ENCODE data around the gene GATA6.
"Not testable (repeated sequence)": the region's sequence is repeated elsewhere in the genome, so short reads cannot be mapped to it uniquely, and the experiment has no call there.

The GATA6 gene

GRCh38 chr18:22176420-22177326 lies 7.3 kb downstream of the GATA6 start:
- H3K27me3 Mint-ChIP-seq: peaks cover 52% of the 10 kb centered on the region
- H3K9me3 Mint-ChIP-seq: no peaks in the 10 kb centered on the region
- no peak overlapping the region for H3K4me3 Mint-ChIP-seq
- peaks cover 11% of the 10 kb centered on the region for H3K36me3 Mint-ChIP-seq (ENCODE audit: insufficient read depth)
- DNase-seq (ENCODE audit: low spot score in 2 of 2) (no peak), ATAC-seq (replicated peaks; ENCODE audit: extremely low read depth, poor library complexity, severe bottlenecking) (no peak)
- H3K27ac Mint-ChIP-seq (ENCODE audit: low read depth): no peak overlapping the region
- peaks cover 5% of the 10 kb centered on the region for H3K4me1 Mint-ChIP-seq

DNA sequence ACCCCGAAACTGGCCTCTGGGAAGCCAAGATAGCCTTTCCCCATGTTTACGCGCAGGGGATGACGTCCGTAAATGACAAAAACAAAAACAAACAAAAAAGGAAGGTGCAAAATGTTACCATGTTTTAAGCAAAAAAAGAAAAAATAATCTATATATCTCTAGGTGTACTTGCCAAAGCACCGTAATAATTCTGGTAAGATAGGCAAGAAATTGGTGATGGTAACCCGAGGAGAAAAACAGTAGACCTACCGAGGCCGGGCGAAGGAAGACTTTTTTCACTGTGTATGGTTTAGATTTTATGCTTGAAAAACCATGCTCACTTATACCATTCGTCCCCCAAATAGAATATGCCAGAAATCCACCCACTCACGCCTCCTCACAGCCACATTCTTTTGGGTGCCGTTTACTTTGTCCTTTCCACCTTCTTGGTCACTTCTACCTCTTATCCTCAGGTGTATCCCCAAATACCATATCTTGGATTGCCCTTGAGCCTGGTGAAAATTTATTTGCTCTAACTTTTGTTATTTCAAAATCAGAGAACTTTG lies 8.0 kb downstream of the GATA6 start:
- no peak for ATAC-seq (replicated peaks; ENCODE audit: extremely low read depth, poor library complexity, severe bottlenecking)
- Mint-ChIP-seq H3K27ac (ENCODE audit: low read depth) (no peak overlapping the region), H3K27me3 (peaks cover 50% of the 10 kb centered on the region), H3K4me1 (peaks cover 5% of the 10 kb centered on the region), H3K4me3 (no peak overlapping the region), H3K36me3 (ENCODE audit: insufficient read depth) (peaks cover 13% of the 10 kb centered on the region), H3K9me3 (no peaks in the 10 kb centered on the region)
- no peak for DNase-seq (ENCODE audit: low spot score in 2 of 2)

GRCh38 chr18:22179174-22179573 lies 9.8 kb downstream of the GATA6 start:
- ATAC-seq (replicated peaks; ENCODE audit: extremely low read depth, poor library complexity, severe bottlenecking) (no peak), DNase-seq (ENCODE audit: low spot score in 2 of 2) (no peak)
- H3K27ac Mint-ChIP-seq (ENCODE audit: low read depth): no peak overlapping the region
- peaks cover 8% of the 10 kb centered on the region for H3K36me3 Mint-ChIP-seq (ENCODE audit: insufficient read depth)
- H3K9me3 Mint-ChIP-seq: no peaks in the 10 kb centered on the region
- no peak overlapping the region for H3K4me3 Mint-ChIP-seq
- peaks cover 32% of the 10 kb centered on the region for H3K27me3 Mint-ChIP-seq
- peaks cover 5% of the 10 kb centered on the region for H3K4me1 Mint-ChIP-seq

- no peaks in the 10 kb centered on the region for H3K9me3 Mint-ChIP-seq
- H3K36me3 Mint-ChIP-seq (ENCODE audit: insufficient read depth): peaks cover 10% of the 10 kb centered on the region
- DNase-seq (ENCODE audit: low spot score in 2 of 2) (no peak), ATAC-seq (replicated peaks; ENCODE audit: extremely low read depth, poor library complexity, severe bottlenecking) (no peak)
- H3K27me3 Mint-ChIP-seq: peaks cover 27% of the 10 kb centered on the region
- H3K27ac Mint-ChIP-seq (ENCODE audit: low read depth): no peak overlapping the region
- H3K4me3 Mint-ChIP-seq: no peak overlapping the region
- peaks cover 5% of the 10 kb centered on the region for H3K4me1 Mint-ChIP-seq
Observed at GRCh38 chr18:22179631-22180030, 10.2 kb downstream of the GATA6 start.

GRCh38 chr18:22180722-22181121 lies 11.3 kb downstream of the GATA6 start:
- DNase-seq (ENCODE audit: low spot score in 2 of 2): no peak
- Mint-ChIP-seq H3K4me1 (no peaks in the 10 kb centered on the region), H3K27me3 (peaks cover 18% of the 10 kb centered on the region), H3K27ac (ENCODE audit: low read depth) (no peak overlapping the region), H3K36me3 (ENCODE audit: insufficient read depth) (peaks cover 10% of the 10 kb centered on the region), H3K4me3 (no peak overlapping the region), H3K9me3 (no peaks in the 10 kb centered on the region)
- no peak for ATAC-seq (replicated peaks; ENCODE audit: extremely low read depth, poor library complexity, severe bottlenecking)

DNA sequence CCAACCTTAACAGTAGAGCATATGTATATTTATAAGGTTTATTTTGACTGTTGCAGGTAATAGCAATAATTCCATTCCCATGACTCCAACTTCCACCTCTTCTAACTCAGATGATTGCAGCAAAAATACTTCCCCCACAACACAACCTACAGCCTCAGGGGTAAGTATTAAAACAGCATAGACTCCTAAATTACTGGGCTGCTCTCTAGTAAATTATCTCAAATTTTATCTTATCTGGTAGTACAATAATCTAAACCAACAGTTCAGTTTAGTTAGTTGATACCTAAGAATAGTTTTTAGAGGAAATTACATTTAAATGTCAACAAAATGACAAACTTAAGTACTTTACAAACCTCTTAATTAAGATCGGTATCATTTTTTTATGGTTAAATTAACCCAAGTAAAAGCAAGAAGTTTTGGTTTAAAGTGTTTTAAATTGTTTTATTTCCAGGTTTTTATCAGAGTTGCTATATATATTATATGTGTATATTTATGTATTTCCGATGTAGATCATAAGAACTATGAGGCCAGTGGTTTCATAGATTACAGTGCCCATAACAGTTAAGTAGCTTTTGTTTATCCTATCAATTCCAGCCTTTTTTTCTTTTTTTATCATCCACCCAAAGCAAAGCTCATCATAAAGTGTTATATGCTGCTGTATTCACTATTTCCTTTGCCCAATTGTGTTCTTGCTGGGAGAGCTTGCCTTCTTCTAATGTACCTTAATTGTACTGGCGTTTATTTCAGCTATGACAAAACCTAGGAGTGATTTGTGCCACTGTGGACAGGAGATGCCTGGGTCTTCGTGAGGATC lies 13.7 kb downstream of the GATA6 start:
- peaks cover 7% of the 10 kb centered on the region for H3K36me3 Mint-ChIP-seq (ENCODE audit: insufficient read depth)
- ATAC-seq (replicated peaks; ENCODE audit: extremely low read depth, poor library complexity, severe bottlenecking) (no peak), DNase-seq (ENCODE audit: low spot score in 2 of 2) (no peak)
- no peaks in the 10 kb centered on the region for H3K9me3 Mint-ChIP-seq
- no peak overlapping the region for H3K27ac Mint-ChIP-seq (ENCODE audit: low read depth)
- no peaks in the 10 kb centered on the region for H3K27me3 Mint-ChIP-seq
- no peak overlapping the region for H3K4me3 Mint-ChIP-seq
- H3K4me1 Mint-ChIP-seq: no peaks in the 10 kb centered on the region

- H3K27ac Mint-ChIP-seq (ENCODE audit: low read depth): no peak overlapping the region
- no peak for DNase-seq (ENCODE audit: low spot score in 2 of 2)
Observed at GRCh38 chr18:22183698-22184170, 14.3 kb downstream of the GATA6 start.

DNA sequence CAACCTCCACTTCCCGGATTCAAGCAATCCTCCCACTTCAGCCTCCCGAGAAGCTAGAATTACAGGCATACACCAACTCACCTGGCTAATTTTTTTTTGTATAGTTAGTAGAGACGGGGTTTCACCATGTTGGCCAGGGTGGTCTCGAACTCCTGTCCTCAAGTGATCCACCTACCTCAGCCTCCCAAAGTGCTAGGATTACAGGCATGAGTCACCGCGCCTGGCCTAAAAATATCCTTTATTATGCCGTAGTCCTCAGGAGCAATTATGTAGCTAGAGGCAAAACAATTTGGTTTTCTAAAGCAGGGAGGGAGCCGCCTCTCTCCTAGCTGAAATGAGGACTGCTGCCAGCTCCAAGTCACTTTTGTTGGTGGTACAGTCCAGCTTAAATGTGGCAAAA lies 15.2 kb downstream of the GATA6 start:
- H3K9me3 Mint-ChIP-seq; H3K4me1 Mint-ChIP-seq; H3K4me3 Mint-ChIP-seq; DNase-seq (ENCODE audit: low spot score in 2 of 2); H3K27ac Mint-ChIP-seq (ENCODE audit: low read depth); H3K27me3 Mint-ChIP-seq; H3K36me3 Mint-ChIP-seq (ENCODE audit: insufficient read depth); ATAC-seq (replicated peaks; ENCODE audit: extremely low read depth, poor library complexity, severe bottlenecking): not testable (repeated sequence)

More at GRCh38 chr18:22183698-22184170, 14.3 kb downstream of the GATA6 start:
- Mint-ChIP-seq H3K27me3 (no peaks in the 10 kb centered on the region), H3K36me3 (ENCODE audit: insufficient read depth) (peaks cover 7% of the 10 kb centered on the region), H3K9me3 (no peaks in the 10 kb centered on the region), H3K4me3 (no peak overlapping the region), H3K4me1 (no peaks in the 10 kb centered on the region)
- no peak for ATAC-seq (replicated peaks; ENCODE audit: extremely low read depth, poor library complexity, severe bottlenecking)

DNA sequence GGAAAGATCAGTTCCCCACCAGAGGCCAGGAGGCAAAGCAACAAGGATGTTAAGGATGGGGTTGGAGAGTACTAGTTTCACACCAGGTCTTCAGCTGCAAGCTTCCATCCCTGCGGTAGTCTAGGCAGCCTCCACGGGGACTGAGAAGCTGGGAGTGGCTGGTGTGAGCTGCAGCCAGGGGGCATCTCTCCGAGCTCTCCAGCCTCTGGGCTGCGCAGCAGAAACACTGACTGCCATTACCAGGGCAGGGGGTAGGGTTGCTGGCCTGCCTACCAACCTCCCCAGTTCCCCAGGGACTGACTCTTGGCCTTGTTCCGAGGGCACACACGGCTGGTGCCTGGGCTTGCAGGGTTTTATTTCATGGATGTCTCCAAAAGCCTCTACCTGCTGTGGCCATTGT lies 15.9 kb downstream of the GATA6 start:
- peaks cover 7% of the 10 kb centered on the region for H3K36me3 Mint-ChIP-seq (ENCODE audit: insufficient read depth)
- H3K4me3 Mint-ChIP-seq: no peak overlapping the region
- H3K9me3 Mint-ChIP-seq: no peaks in the 10 kb centered on the region
- H3K27ac Mint-ChIP-seq (ENCODE audit: low read depth): no peak overlapping the region
- DNase-seq (ENCODE audit: low spot score in 2 of 2): no peak
- no peak for ATAC-seq (replicated peaks; ENCODE audit: extremely low read depth, poor library complexity, severe bottlenecking)
- no peaks in the 10 kb centered on the region for H3K4me1 Mint-ChIP-seq
- H3K27me3 Mint-ChIP-seq: no peaks in the 10 kb centered on the region

GRCh38 chr18:22185771-22186386 lies 16.5 kb downstream of the GATA6 start:
- Mint-ChIP-seq H3K9me3 (no peaks in the 10 kb centered on the region), H3K27me3 (no peaks in the 10 kb centered on the region), H3K27ac (ENCODE audit: low read depth) (no peak overlapping the region), H3K36me3 (ENCODE audit: insufficient read depth) (peaks cover 10% of the 10 kb centered on the region), H3K4me3 (no peak overlapping the region), H3K4me1 (peaks cover 5% of the 10 kb centered on the region)
- ATAC-seq (replicated peaks; ENCODE audit: extremely low read depth, poor library complexity, severe bottlenecking) (no peak), DNase-seq (ENCODE audit: low spot score in 2 of 2) (no peak)

DNA sequence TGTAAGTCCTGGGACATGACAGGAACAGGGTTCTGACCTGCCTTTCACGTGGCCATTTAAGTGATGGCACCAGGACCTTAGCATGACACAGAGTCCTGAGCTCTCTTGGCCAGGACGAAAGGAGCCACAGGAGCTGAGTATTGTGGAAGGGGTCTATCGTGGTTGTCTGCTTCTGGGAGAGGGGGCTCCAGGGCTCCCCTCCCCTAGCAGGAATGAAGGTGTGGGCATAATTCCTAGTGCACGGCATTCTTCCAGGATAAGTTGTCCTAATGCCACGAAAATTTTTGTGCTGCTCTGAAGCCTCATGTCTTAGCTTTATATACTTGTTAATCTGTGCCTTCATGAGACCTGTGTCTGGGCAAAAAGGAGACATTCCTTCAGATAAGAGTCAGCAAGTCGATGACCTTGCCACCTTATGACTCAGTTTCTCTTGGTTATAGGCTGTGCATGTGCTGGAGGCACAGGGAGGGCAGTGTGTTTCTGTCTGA lies 17.1 kb downstream of the GATA6 start:
- Mint-ChIP-seq H3K27ac (ENCODE audit: low read depth) (no peak overlapping the region), H3K36me3 (ENCODE audit: insufficient read depth) (peaks cover 8% of the 10 kb centered on the region), H3K4me3 (no peak overlapping the region), H3K4me1 (peaks cover 6% of the 10 kb centered on the region), H3K9me3 (no peaks in the 10 kb centered on the region), H3K27me3 (no peaks in the 10 kb centered on the region)
- ATAC-seq (replicated peaks; ENCODE audit: extremely low read depth, poor library complexity, severe bottlenecking): no peak
- no peak for DNase-seq (ENCODE audit: low spot score in 2 of 2)

DNA sequence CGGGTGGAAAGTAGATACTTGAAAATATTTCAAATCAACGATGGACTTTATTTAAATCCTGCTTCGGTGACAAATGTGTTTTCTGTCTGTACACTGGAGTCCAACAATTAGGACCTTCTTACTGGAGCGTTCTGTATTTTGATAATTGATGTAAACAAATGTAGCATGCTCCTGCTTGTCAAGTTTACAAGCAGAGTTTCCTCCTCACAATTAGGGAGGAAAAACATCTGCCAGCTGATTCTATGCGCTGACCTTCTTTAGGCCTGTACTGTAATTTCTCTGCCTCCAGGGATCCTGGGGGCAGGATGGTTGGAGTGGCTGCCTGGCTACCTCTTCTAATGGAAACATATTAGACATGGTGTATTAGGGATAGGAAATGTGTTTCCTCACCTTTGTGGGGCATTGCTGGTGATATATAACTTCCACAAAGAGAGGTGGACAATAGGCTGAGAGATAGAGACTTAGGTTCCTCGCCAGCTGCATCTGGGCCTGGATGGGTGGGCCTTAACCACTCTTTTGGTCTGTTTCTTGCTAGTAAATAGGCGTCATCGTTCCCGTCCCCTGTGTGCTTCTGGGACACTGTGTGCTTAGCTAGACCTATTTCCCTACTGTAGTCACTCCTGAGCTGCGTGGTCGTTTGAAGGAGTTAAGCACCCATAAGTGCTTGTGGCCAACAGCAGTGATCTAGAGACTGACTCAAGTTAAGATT lies 19.3 kb downstream of the GATA6 start:
- Mint-ChIP-seq H3K36me3 (ENCODE audit: insufficient read depth) (peaks cover 5% of the 10 kb centered on the region), H3K4me1 (peaks cover 6% of the 10 kb centered on the region)
- no peak for ATAC-seq (replicated peaks; ENCODE audit: extremely low read depth, poor library complexity, severe bottlenecking)

More for the DNA sequence above, 19.3 kb downstream of the GATA6 start:
- no peak for DNase-seq (ENCODE audit: low spot score in 2 of 2)
- H3K27me3 Mint-ChIP-seq: peaks cover 8% of the 10 kb centered on the region
- H3K4me3 Mint-ChIP-seq: no peak overlapping the region
- H3K27ac Mint-ChIP-seq (ENCODE audit: low read depth): no peak overlapping the region
- no peaks in the 10 kb centered on the region for H3K9me3 Mint-ChIP-seq
